Eye (tissue), 1 donor: ENCODE data around the gene COX8A.
"Not testable (repeated sequence)": the region's sequence is repeated elsewhere in the genome, so short reads cannot be mapped to it uniquely, and the experiment has no call there.

Experiments
- DNase-seq: peaks from one replicate; pipeline ENCODE4 v3.0.0-alpha.2; 2015

COX8A gene

DNA sequence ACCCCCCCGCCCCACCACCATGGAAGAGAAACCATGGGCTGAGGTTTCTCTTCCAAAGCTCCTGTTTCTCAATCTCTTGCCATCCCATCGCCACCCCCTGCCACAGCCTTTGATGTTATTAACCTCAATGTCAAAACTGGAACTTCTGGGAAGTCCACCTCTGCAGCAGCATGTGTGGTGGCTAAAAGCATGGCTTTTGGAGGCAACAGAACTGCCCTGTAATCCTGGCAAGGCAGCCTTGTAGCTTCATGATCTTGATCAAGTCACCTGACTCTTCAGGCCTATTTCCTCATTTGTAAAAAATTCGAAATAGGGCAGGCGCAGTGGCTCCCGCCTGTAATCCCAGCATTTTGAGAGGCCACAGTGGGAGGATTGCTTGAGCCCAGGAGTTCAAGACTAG is 3.5 kb upstream of the COX8A start:
- DNase-seq: no peak

DNA sequence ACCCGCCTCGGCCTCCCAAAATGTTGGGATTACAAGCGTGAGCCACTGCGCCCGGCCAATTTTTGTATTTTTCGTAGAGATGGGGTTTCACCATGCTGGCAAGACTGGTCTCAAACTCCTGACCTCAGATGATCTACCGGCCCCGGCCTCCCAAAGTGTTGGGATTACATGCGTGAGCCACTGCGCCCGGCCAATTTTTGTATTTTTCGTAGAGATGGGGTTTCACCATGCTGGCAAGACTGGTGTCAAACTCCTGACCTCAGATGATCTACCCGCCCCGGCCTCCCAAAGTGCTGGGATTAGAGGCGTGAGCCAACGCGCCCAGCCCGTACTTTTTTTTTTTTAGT is 535 bp upstream of the COX8A start:
- DNase-seq: not testable (repeated sequence)

DNA sequence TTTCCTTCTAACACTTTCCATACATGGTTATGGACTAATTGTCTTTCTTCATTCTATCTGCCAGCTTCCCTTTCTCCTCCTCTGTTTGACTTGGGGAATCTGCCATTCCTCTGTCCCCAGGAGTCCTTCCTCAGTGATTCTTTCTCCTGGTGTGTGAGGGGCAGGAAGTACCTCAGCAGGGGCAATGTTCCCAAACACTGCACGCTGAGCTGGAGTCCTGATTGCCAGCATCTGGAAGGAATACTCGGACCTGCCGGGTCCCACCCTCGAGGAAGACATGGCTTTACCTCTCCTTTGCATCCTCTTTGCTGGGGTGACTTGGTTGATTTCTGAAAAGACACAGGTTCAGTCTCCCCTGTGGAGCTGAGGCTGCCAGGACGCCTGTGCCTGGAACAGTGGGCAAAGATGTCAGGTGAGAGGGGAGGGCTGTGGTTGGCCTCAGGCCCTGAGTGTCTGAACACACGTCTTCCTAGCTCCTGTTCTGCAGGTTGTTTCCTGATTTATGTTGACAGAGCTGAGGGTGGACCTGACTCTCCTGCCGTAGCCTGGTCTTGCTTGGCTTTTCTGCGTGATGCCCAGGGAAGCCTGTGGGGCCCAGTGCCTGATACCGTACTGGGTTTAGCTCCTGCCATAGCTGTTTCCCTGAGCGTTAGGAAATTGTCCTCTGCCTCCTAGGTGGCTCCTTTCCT is 4.3 kb downstream of the COX8A start:
- no peak for DNase-seq

DNA sequence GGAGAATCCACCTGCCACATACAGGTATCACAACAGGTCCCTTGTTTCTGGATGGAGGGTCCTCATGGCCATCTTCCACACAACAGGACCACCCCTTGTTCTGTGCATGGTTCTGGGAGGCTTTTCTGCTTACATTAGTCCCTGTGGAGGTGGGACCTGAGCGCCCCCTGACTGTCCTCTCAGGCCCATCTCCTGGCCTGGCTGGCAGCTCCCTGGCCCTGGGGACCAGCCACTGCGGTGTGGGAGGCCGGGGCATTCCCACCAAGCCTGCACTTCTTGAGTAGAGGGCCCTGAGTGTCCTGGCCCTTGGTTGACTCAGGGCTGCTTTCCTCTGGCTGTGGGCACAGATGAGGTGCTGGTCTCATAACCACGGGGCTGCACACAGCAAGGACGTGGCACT is 5.0 kb downstream of the COX8A start:
- DNase-seq: no peak

DNA sequence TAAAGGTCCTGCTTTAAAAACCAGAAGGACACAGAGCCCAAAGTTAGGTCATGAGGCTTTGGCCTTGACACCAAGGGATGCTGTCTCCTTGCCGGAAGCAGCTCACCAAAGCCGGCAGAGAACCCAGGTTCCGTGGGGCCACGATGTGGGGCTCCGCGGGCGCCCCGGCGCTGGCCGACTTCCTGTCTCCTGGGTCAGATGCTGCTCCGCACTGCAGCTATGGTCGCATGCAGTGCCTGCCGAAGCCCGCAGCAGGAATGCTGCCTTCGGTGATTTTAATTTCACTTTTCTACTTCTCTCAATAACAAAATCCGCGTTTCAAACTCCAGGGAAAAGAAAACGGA is 11.4 kb downstream of the COX8A start:
- DNase-seq: no peak

DNA sequence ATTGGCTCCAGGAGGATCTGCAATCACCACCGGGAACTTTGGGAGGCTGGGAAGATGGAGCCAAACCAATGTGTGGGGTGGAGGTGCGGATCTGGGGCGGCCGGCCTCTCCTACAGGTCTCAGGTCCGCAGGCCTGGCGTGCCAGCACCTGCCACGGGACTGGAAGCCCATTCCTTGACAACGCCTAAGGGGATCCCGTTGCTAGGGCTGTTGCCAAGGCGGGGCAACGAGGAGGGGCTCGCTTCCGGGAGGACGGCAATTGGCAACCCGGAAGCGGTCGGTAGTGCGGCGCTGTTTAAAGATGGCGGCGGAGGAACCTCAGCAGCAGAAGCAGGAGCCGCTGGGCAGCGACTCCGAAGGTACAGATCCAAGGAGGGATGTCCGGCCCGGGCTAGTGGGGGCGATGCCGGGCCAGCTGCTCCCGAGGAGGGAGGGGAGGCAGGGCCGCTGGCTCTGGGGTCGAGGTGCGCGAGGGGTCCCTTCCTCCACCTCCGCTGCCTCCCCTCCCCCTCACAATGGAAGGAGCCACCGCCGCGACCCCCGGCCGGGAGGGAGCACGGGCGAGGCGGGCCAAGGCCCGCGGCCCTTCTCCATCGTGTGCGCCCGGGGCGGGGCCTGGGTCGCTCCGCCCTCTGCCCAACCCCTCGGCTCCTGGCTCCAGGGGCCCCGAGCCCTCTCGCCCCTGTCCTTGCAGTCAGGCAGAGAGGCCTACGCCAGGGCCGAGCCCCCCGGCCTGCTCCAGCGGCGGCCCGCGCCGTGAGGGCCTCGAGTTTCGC is 11.9 kb downstream of the COX8A start, which contains the start of gene OTUB1:
Gene OTUB1 (plus strand): TSS at position 283 of the 776 bp plus-strand sequence. CDS start 19 bp downstream, at position 302.
- DNase-seq: peak; percentile 96

DNA sequence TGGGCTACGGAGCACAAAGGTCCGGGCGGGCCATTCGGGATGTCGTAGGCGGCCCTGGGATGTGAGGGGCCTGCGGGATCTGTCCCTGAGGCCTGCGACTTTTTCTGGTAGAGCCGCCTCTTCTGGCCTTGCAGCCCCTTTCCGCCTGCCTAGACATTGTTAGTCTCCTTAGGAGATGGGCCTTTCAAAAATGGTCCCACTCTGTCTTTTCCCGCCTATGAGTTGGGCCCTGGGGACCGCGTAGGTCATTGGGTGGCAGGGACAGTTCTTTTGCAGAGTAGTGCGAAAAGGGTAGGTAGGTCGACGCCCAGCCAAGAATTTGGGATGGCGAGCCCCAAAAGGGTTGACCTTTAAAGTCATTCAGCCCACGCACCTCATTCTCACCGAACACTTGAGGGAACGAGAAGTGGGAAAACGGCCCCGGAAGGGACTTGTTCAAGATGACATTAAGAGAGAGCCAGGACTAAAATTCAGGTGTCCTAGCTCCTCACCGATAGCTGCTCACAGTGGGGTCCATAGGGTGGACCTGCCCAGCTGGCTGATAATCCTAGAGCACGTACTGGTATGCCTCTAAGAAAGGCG is 12.6 kb downstream of the COX8A start:
- DNase-seq: no peak

DNA sequence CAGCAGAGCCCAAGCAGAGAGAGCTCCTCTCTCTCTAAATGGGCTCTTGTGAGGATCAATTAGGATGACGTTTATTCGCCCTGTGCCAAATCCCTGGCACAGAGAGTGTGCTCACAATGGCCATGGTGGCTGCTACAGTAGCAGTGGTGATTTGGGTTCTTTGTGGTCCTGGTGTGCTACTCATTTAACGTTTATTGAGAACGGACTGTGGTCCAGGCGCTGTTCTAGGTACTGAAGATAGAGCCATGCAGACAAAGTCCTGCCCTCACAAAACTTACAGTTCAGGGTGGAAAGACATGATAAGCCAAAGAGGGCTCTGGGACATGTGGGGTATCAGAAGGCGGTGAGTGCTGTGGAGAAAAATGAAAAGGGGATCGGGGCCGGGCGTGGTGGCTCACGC is 17.1 kb downstream of the COX8A start:
- no peak for DNase-seq

DNA sequence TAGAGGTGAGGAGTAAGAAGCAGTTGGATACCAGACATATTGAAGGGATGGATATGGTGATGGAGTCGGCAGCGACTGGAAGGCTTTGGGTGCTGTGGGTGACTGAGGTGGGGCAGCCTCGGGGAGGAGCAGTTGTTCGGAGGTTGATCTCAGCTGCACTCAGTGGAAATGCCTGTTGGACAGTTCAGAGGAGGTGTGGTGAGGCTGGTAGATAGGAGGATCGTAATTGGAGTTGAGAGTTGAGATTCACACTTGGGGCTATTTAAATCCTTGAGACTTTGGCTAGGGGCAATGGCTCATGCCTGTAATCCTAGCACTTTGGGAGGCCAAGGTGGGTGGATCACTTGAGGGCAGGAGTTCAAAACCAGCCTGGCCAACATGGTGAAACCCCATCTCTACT is 18.7 kb downstream of the COX8A start:
- no peak for DNase-seq

DNA sequence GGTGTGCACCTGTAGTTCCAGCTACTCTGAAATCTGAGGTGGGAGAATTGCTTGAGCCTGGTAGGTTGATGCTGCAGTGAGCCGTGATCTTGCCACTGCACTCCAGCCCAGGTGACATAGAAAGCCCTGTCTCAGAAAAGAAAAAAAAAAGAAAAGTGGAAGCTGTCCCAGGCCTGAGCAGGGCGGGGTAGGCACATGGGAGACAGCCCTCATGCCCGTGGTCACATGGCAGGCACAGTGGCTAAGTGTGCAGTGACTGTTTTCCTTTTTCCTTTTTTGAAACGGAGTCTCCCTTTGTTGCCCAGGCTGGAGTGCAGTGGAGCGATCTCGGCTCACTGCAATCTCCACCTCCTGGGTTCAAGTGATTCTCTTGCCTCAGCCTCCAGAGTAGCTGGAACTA is 19.6 kb downstream of the COX8A start:
- no peak for DNase-seq

DNA sequence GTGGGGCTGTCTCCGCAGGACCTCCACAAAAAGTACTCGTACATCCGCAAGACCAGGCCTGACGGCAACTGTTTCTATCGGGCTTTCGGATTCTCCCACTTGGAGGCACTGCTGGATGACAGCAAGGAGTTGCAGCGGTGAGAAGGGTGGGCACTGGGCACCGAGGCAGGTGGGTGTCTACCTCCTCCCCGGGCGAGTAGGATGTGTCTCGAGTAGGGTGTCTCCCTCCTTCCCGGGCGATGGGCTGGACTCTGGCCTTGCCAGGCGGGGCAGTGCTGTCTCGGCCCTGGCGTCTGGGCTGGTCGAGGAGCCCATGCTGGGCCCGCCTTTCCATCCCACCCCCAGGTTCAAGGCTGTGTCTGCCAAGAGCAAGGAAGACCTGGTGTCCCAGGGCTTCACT is 22.1 kb downstream of the COX8A start:
- DNase-seq: no peak

DNA sequence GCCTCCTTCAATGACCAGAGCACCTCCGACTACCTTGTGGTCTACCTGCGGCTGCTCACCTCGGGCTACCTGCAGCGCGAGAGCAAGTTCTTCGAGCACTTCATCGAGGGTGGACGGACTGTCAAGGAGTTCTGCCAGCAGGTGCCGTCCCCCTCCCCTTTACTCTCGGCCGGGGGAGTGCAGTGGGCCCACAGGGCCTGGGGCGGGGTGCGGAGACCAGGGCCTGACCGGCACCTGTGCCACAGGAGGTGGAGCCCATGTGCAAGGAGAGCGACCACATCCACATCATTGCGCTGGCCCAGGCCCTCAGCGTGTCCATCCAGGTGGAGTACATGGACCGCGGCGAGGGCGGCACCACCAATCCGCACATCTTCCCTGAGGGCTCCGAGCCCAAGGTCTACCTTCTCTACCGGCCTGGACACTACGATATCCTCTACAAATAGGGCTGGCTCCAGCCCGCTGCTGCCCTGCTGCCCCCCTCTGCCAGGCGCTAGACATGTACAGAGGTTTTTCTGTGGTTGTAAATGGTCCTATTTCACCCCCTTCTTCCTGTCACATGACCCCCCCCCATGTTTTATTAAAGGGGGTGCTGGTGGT is 22.8 kb downstream of the COX8A start:
- no peak for DNase-seq

DNA sequence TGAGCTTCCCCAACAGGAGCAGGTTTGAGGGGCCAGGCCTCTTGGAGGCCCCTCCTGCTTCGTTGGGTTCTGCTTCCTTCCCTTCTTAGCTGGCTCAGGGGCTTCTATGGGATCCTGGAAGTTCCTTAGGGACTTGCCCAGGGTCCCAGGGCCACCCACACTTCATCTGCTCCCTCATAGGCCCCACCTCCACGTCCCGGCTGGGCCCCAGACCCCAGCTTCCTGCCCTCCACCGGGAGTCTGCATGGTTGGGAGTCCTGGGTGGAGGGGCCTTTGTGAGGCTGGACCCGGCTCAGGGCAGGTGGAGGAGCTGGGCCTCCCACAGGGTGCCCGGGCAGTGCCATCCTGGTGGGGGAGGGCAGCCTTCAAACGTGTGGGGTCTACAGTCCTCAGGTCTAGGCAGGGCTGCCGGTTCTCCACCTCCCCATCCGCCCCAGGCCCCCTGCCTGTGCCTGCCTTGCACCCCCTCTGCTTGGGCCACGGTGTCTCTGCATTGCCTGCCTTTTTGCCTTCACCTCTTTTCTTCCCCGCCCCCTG is 23.4 kb downstream of the COX8A start:
- DNase-seq: no peak

DNA sequence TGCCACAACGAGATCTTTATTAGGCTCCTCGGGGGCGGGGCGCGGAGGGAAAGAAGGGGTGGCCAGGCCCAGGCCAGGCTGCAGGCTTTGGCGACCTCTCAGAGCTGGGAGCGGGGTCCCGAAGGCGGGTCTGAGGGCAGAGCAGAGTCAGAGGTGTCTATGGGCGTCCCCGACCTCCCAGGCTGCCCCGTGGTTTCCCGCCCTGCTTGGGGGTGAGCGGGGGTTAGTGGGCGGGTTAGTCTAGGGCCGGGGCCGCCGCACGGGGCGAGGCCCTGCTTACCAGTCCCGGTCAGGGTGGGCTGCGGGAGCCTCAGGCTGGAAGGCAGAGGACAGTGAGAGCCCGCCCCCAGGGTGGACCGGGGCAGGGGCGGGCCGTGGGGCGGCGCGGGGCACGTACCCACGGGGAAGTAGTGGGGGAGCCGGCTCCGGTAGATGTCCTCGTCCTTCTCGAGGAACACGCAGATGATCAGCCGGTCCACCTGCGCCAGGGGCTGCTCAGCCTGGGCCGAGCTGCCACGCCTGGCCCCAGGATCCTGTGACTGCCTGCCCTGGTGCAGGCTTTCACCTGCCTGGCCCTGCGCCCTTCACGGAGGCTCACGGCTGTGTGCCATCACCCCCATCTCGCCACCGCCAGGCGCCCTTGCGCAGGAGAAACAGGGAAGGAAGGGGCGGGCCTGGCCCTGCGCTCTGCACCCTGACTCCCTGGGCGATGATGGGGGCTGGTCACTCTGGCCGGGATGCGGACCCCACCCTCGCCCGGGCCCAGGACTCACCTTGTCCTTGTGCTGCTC is 24.3 kb downstream of the COX8A start:
- peak; percentile 42 for DNase-seq

DNA sequence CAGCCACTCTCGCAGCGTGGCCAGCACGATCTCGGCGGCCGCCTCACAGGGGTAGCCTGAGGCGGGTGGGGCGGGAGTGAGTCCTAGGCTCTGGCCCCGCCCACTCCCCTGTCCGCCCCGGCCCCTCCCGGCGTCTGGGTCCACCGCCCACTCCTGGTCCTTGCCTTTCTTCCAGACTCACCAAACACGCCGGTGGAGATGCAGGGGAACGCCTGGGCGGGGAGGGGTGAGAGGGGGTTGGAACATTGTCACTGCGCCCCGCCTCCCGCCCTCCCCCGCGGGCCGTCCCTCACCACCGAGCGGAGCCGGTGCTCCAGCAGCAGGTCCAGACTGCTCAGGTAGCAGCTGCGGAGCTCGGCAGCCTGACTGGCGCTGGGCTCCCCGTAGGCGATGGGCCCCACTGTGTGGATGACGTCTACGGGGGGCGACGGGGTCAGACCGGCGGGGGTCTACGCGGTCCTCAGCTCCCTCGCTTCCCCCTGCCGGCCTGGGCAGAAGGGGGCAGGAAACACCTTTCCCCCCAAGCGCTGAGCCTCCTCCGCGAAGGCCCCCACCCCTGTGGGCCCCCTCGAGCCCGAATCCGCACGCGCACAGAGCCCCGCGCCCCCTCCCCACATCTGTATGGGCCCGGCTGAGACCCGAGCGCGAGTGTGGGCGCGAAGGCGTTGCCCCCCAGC is 25.1 kb downstream of the COX8A start:
- peak; percentile 74 for DNase-seq

DNA sequence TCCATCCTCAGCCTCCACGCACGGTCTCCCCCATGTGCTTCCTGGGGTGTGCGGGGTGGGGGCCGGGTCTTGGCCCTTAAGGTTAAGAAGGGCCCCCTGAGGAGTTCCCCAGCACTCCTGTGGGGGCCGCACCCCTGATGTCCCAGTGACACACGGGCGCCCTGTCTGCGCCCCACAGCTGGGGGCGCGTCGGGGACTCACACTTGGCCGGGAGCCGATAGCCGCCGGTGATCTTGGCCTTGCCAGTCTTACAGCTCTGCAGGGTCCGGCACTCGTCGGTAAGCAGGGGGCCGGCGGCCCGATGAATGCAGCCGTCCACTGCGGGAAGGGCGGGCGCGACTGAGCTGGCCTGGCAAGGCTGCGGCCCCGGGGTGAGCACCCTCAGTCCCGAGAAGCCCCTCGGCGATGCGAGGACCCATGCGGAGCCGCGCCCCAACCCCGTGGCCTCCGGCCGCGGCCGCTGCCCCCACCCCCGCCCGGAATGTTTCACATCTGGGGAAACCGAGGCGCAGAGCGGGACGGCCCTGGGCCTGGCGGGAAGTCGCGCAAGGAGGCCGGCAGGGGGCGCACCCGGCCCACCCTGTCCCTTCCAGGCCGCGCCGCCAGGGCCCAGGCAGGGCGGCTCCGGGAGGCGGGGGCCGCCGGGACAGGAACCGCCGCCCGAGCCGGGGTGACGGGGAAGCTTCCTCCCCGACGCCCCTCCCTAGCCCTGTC is 25.8 kb downstream of the COX8A start:
- peak; percentile 92 for DNase-seq

DNA sequence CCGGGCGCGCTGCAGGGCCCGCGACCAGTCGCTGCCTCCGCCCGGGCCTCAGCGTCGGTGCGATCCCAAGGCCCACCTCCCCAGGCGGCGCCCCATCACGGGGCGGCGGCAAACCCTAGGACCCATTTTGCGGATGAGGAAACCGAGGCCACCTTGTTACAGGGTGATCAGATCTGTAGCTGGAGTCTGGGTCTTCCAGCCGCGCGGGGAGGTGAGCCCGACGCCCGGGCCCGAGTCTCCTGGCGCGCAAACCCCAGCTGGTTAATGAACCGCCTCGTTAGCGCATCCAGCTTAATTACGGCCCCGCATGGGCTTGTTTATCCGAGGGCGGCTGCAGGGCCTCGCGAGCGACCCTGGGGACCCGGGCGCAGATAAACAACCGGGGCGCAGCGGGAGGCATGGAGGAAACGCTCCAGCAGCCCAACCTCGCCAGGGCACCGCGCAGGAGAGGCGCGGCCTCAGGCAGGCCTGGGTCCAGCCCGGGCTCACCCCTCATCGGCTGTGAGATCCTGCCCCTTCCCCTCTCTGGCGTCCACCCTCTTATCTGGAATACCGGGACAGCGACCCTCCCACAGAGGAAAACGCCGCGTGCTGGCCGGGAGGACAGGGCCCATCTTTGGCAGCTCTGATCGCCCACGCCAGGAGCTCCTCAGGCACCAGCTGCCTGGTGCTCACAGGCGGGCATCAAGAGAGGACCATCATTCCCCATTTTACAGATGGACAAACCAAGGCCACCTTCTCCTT is 26.5 kb downstream of the COX8A start:
- DNase-seq: peak; percentile 31

DNA sequence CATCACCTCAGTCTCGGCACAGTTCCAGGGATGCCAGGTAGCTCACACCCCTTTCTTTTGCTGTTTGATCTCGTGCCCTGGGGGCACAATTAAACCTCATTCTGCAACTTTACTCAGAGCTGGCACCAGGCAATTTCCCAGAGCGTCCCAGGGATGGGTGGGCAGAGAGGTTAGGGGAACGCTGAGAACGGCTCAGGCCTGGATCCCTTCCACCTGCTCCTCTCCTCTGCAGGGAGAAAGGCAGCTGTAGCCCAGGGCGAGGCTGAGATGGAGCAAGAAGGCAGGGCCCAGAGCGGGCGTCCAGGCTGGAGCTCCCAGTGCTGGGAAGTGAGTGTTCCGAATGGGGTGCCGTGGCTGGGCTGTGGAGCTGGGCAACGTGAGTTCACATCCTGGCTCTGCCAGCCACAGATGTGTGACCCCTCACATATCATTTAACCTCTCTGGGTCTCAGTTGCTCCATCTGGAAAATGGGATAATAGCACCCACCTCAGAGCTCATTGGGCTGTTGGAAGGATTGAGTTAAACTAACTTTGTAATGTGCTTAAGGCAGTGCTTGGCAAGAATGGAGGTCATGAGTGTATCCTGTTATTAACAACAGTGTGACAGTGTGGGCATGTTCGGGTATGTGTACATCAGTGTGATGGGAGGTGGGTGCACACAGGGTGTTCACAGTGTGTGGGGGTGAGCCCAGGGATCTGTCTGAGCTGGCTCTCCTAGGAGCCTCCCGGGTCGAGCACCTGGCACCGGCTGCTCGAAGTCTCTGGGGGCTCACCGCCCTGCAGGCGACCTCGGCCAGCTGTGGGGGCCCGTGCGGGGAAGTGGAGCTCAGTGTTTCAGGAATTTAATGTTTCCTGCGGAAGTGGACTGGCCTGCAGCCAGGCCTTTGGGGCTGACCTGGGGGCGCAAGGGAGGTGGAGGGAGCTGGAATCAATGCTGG is 27.3 kb downstream of the COX8A start:
- DNase-seq: peak; percentile 63

DNA sequence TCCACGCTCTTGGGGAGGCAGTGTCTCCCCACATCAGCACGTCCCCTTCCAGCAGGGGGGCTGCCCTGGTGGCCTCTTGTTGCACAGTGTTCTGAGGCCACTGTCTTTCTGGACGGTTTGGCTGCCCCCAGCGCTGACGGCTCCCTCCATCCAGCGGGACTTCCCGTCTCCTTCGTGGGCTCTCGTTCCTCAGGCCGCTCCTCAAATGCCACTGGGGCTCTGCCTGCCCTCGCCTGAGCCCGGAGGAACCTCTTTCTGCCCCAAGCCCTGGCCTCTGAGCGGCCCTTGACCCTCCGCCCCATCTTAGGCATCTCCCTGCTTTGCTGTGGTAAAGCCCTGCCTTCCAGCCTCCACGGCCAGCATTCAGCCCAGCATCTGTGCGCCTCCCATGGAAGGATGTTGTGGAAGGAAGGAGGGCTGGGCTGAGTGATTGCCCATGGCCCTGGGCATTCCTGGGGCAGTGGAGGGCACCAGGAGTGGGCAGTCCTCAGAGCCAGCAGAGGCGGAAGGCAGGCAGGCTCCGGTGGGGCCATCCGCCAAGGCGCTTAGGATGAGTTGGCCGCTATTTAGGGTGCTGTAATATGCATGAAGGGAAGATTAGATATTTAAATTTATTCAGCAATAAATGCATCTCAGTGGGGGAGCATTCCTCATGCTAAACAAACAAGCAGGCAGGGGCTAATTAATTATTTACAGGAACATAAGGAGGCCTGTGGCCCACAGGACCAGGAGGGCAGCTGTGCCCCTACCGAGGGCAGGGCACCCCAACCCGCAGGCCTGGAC is 29.6 kb downstream of the COX8A start:
- no peak for DNase-seq
